ENCODE results near the gene DAB2IP. TPM values are rescaled to one million over a fixed set of nuclear protein-coding genes. Genes with fewer than 3 reads are reported as not detected.

DAB2IP gene
- total RNA-seq, 2 donors from 2014 or later: 70.7 to 71.0 TPM

GRCh38 chr9:121810489-121810888 lies 159.1 kb downstream of the DAB2IP start:
- Histone ChIP-seq H3K4me1 (ENCODE audit: control insufficient read depth, insufficient read depth, low read length) (no peaks in the 10 kb centered on the region), H3K9ac (ENCODE audit: extremely low read depth, low read length, poor library complexity, severe bottlenecking) (no peak overlapping the region), H3K27ac (ENCODE audit: low read depth, low read length) (no peak overlapping the region), H3K9me3 (ENCODE audit: control insufficient read depth, low read length) (no peaks in the 10 kb centered on the region), H3K27me3 (ENCODE audit: control insufficient read depth, insufficient read depth, low read length, poor library complexity, severe bottlenecking) (peaks cover 25% of the 10 kb centered on the region), H3K4me3 (ENCODE audit: low read length) (no peak overlapping the region), H3K36me3 (ENCODE audit: control insufficient read depth, insufficient read depth, low read length) (no peaks in the 10 kb centered on the region)
- Mint-ChIP-seq H3K27ac (no peak overlapping the region), H3K4me1 (peaks cover 5% of the 10 kb centered on the region), H3K9me3 (no peaks in the 10 kb centered on the region), H3K36me3 (ENCODE audit: low read depth) (no peaks in the 10 kb centered on the region), H3K4me3 (no peak overlapping the region), H3K27me3 (ENCODE audit: insufficient read depth) (peaks cover 14% of the 10 kb centered on the region)
- WGBS, 2 experiments (ENCODE audit: insufficient coverage in 1 of 2, insufficient read length in 1 of 2): 91% methylated on average over 3 of the region's 3 CpGs; no CpG with 5 or more reads in 1 of the 2 experiments
- no peak for DNase-seq
- TF ChIP-seq, protein P1, sequence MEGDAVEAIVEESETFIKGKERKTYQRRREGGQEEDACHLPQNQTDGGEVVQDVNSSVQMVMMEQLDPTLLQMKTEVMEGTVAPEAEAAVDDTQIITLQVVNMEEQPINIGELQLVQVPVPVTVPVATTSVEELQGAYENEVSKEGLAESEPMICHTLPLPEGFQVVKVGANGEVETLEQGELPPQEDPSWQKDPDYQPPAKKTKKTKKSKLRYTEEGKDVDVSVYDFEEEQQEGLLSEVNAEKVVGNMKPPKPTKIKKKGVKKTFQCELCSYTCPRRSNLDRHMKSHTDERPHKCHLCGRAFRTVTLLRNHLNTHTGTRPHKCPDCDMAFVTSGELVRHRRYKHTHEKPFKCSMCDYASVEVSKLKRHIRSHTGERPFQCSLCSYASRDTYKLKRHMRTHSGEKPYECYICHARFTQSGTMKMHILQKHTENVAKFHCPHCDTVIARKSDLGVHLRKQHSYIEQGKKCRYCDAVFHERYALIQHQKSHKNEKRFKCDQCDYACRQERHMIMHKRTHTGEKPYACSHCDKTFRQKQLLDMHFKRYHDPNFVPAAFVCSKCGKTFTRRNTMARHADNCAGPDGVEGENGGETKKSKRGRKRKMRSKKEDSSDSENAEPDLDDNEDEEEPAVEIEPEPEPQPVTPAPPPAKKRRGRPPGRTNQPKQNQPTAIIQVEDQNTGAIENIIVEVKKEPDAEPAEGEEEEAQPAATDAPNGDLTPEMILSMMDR (conservative IDR thresholded peaks at IDR 0.05): no peak

GRCh38 chr9:121811140-121811539 lies 159.7 kb downstream of the DAB2IP start:
- Mint-ChIP-seq H3K4me1 (peaks cover 5% of the 10 kb centered on the region), H3K4me3 (no peak overlapping the region), H3K9me3 (no peaks in the 10 kb centered on the region), H3K27me3 (ENCODE audit: insufficient read depth) (peaks cover 20% of the 10 kb centered on the region), H3K27ac (no peak overlapping the region), H3K36me3 (ENCODE audit: low read depth) (no peaks in the 10 kb centered on the region)
- no peaks in the 10 kb centered on the region for H3K36me3 ChIP-seq (ENCODE audit: control insufficient read depth, insufficient read depth, low read length)
- peak; percentile 34 for DNase-seq
- H3K27ac ChIP-seq (ENCODE audit: low read depth, low read length): no peak overlapping the region
- H3K4me1 ChIP-seq (ENCODE audit: control insufficient read depth, insufficient read depth, low read length): no peaks in the 10 kb centered on the region
- no peak overlapping the region for H3K9ac ChIP-seq (ENCODE audit: extremely low read depth, low read length, poor library complexity, severe bottlenecking)
- TF ChIP-seq, protein P1 (conservative IDR thresholded peaks at IDR 0.05): no peak
- peaks cover 32% of the 10 kb centered on the region for H3K27me3 ChIP-seq (ENCODE audit: control insufficient read depth, insufficient read depth, low read length, poor library complexity, severe bottlenecking)
- WGBS, 2 experiments (ENCODE audit: insufficient coverage in 1 of 2, insufficient read length in 1 of 2): 86 to 96% methylated on average over 4 to 9 of the region's 9 CpGs
- no peaks in the 10 kb centered on the region for H3K9me3 ChIP-seq (ENCODE audit: control insufficient read depth, low read length)
- H3K4me3 ChIP-seq (ENCODE audit: low read length): no peak overlapping the region

- no peak overlapping the region for H3K9ac ChIP-seq (ENCODE audit: extremely low read depth, low read length, poor library complexity, severe bottlenecking)
- 90 to 95% methylated on average over 9 to 10 of the region's 10 CpGs for WGBS, 2 experiments (ENCODE audit: insufficient coverage in 1 of 2, insufficient read length in 1 of 2)
- no peak overlapping the region for H3K4me3 ChIP-seq (ENCODE audit: low read length)
- H3K27me3 ChIP-seq (ENCODE audit: control insufficient read depth, insufficient read depth, low read length, poor library complexity, severe bottlenecking): peaks cover 38% of the 10 kb centered on the region
- no peaks in the 10 kb centered on the region for H3K4me1 ChIP-seq (ENCODE audit: control insufficient read depth, insufficient read depth, low read length)
- no peaks in the 10 kb centered on the region for H3K9me3 ChIP-seq (ENCODE audit: control insufficient read depth, low read length)
- Mint-ChIP-seq H3K27ac (no peak overlapping the region), H3K27me3 (ENCODE audit: insufficient read depth) (peaks cover 26% of the 10 kb centered on the region), H3K36me3 (ENCODE audit: low read depth) (no peaks in the 10 kb centered on the region), H3K4me1 (peaks cover 8% of the 10 kb centered on the region), H3K9me3 (no peaks in the 10 kb centered on the region), H3K4me3 (no peak overlapping the region)
- no peak overlapping the region for H3K27ac ChIP-seq (ENCODE audit: low read depth, low read length)
- TF ChIP-seq, protein P1 (conservative IDR thresholded peaks at IDR 0.05): no peak
- no peaks in the 10 kb centered on the region for H3K36me3 ChIP-seq (ENCODE audit: control insufficient read depth, insufficient read depth, low read length)
- peak; percentile 45 for DNase-seq
These were observed 160.3 kb downstream of the DAB2IP start for GRCh38 chr9:121811751-121812150.
